HCT116 (cell line): ENCODE results near the gene LSAMP. TPM values are rescaled to one million over a fixed set of nuclear protein-coding genes. Genes with fewer than 3 reads are reported as not detected.

Source experiments
- ATAC-seq: fragments of 200-7000 bp; cut with Tn5 transposase; 2 replicates; pipeline ENCODE4 v1.9.1; 2020; ENCODE audit warnings: mild to moderate bottlenecking, moderate library complexity
- BruUV-seq: library from RNA; stranded (reverse); fragments of 400-500 nt; replicated peaks from 2 replicates; lab custom pipeline; 2021; lab: Mats Ljungman, UMichigan
- CTCF ChIA-PET: fragments of 300-600 bp; sonication (Branson Sonifier 250); formaldehyde crosslinking; loops from one replicate; lab custom pipeline; 2021; ENCODE audit warnings: antibody characterized with exemption; lab: Charles Lee
- POLR2A ChIA-PET: fragments of 300-600, 350-600 bp; sonication (Branson Sonifier 250); formaldehyde crosslinking; loops from one replicate; lab custom pipeline; 2021; ENCODE audit warnings: antibody characterized with exemption; lab: Charles Lee
- RAD21 ChIA-PET, 2 experiments: fragments of 300-600 bp; sonication (Branson Sonifier 250); formaldehyde crosslinking; loops; one replicate each; lab custom pipeline; 2023; ENCODE audit warnings: low total read pairs in 2 of 2; ENCODE audit not compliant: uncharacterized antibody in 2 of 2, unreplicated experiment in 2 of 2, low non-redundant PET in 1 of 2; lab: Charles Lee
- DNase-seq: peaks from one replicate; pipeline ENCODE4 v3.0.0-alpha.2; 2010; ENCODE audit warnings: low read depth, low spot score
- H2AFZ ChIP-seq: fragments of 200-600 bp; shearing (Covaris generic), sonication (generic); 2 replicates; pipeline ENCODE4 v1.6.1; 2017; ENCODE audit warnings: low read depth, mixed run types, mixed read lengths, antibody characterized with exemption, low read length; ENCODE audit not compliant: poor library complexity, severe bottlenecking
- H3K27ac ChIP-seq: 2 replicates; pipeline ENCODE4 v1.5.1; 2012; ENCODE audit warnings: low read depth, low read length
- H3K27me3 ChIP-seq: fragments of 200-600 bp; sonication (generic); 2 replicates; pipeline ENCODE4 v1.6.1; 2016; ENCODE audit warnings: mixed run types, low read length, mixed read lengths; ENCODE audit not compliant: insufficient read depth
- H3K36me3 ChIP-seq, 2 experiments: fragments of 200-500 bp in 1 of 2; fragments of 200-600 bp in 1 of 2; sonication (Bioruptor generic) in 1 of 2; sonication (generic) in 1 of 2; 2 replicates each; pipeline versions ENCODE4 v1.5.1 to v1.6.1; 2014 to 2016; ENCODE audit warnings: low read length in 2 of 2, inconsistent platforms in 1 of 2, mixed read lengths in 1 of 2, mixed run types in 1 of 2; ENCODE audit not compliant: insufficient read depth in 2 of 2, control insufficient read depth in 1 of 2
- H3K4me1 ChIP-seq, 2 experiments: fragments of 200-600 bp in 1 of 2; sonication (generic) in 1 of 2; 2 replicates each; pipeline versions ENCODE4 v1.5.1 to v1.6.1; 2012 to 2017; ENCODE audit warnings: low read length in 2 of 2, inconsistent platforms in 1 of 2, mild to moderate bottlenecking in 1 of 2, mixed read lengths in 1 of 2, mixed run types in 1 of 2, moderate library complexity in 1 of 2; ENCODE audit not compliant: insufficient read depth in 2 of 2, control insufficient read depth in 1 of 2
- H3K4me2 ChIP-seq: fragments of 200-600 bp; sonication (generic); 2 replicates; pipeline ENCODE4 v1.6.1; 2017; ENCODE audit warnings: mixed run types, low read length, mixed read lengths
- H3K4me3 ChIP-seq, 2 experiments: fragments of 200-600 bp in 1 of 2; sonication (generic) in 1 of 2; replicated peaks in 1 of 2; 2 replicates each; pipeline ENCODE4 v1.5.1; 2011 to 2016; ENCODE audit warnings: low read length in 2 of 2, control low read depth in 1 of 2, low read depth in 1 of 2, mild to moderate bottlenecking in 1 of 2, mixed read lengths in 1 of 2, mixed run types in 1 of 2
- H3K79me2 ChIP-seq: fragments of 200-600 bp; sonication (generic); 2 replicates; pipeline ENCODE4 v1.6.1; 2017; ENCODE audit warnings: mild to moderate bottlenecking, mixed run types, low read length, moderate library complexity, mixed read lengths; ENCODE audit not compliant: insufficient read depth
- H3K9ac ChIP-seq: fragments of 200-600 bp; sonication (generic); 2 replicates; pipeline ENCODE4 v1.6.1; 2016; ENCODE audit warnings: low read length, mixed read lengths
- H3K9me2 ChIP-seq: fragments of 200-600 bp; sonication (generic), shearing (Covaris generic); 2 replicates; pipeline ENCODE4 v1.6.1; 2017; ENCODE audit warnings: mixed run types, mild to moderate bottlenecking, moderate library complexity; ENCODE audit not compliant: insufficient read depth
- H3K9me3 ChIP-seq, 2 experiments: fragments of 200-500 bp in 1 of 2; fragments of 200-600 bp in 1 of 2; sonication (Bioruptor generic) in 1 of 2; sonication (generic) in 1 of 2; 2 replicates each; pipeline ENCODE4 v1.6.1; 2014 to 2017; ENCODE audit warnings: low read length in 2 of 2, mixed read lengths in 2 of 2, inconsistent platforms in 1 of 2, low read depth in 1 of 2, mild to moderate bottlenecking in 1 of 2, mixed run types in 1 of 2, moderate library complexity in 1 of 2; ENCODE audit not compliant: control insufficient read depth in 1 of 2, insufficient read depth in 1 of 2
- H4K20me1 ChIP-seq: fragments of 200-600 bp; sonication (generic), shearing (Covaris generic); 2 replicates; pipeline ENCODE4 v1.6.1; 2017; ENCODE audit warnings: mixed run types, mild to moderate bottlenecking, moderate library complexity; ENCODE audit not compliant: insufficient read depth
- CTCF ChIP-seq, 3 experiments: fragments of 200-600 bp in 1 of 3; sonication (generic) in 1 of 3; IDR thresholded peaks in 2 of 3; conservative IDR thresholded peaks in 1 of 3; 2 replicates each; pipeline ENCODE4 v1.5.1; 2012 to 2017; ENCODE audit warnings: low read depth in 2 of 3, low read length in 2 of 3, antibody characterized with exemption in 1 of 3, borderline replicate concordance in 1 of 3, control low read depth in 1 of 3, mild to moderate bottlenecking in 1 of 3, mixed read lengths in 1 of 3, mixed run types in 1 of 3, moderate library complexity in 1 of 3; ENCODE audit not compliant: insufficient read depth in 1 of 3
- EGR1 ChIP-seq: IDR thresholded peaks from 2 replicates; pipeline ENCODE4 v1.6.1; 2012; ENCODE audit warnings: low read depth
- ELF1 ChIP-seq: IDR thresholded peaks from 2 replicates; pipeline ENCODE4 v1.6.1; 2012; ENCODE audit warnings: low read depth, borderline replicate concordance
- MAX ChIP-seq: IDR thresholded peaks from 2 replicates; pipeline ENCODE4 v1.6.1; 2012
- POLR2A ChIP-seq: IDR thresholded peaks from 2 replicates; pipeline ENCODE4 v1.7.0; 2011; ENCODE audit warnings: borderline replicate concordance; ENCODE audit not compliant: insufficient read depth, insufficient read length; ENCODE audit errors: extremely low read depth
- POLR2AphosphoS5 ChIP-seq: IDR thresholded peaks from 2 replicates; pipeline ENCODE4 v1.6.1; 2011; ENCODE audit warnings: mild to moderate bottlenecking, low read depth, low read length, moderate library complexity
- SIN3A ChIP-seq: IDR thresholded peaks from 2 replicates; pipeline ENCODE4 v1.6.1; 2012; ENCODE audit warnings: low read depth
- SP1 ChIP-seq: IDR thresholded peaks from 2 replicates; pipeline ENCODE4 v1.6.1; 2012; ENCODE audit warnings: low read depth
- SRF ChIP-seq: IDR thresholded peaks from 2 replicates; pipeline ENCODE4 v1.6.1; 2012; ENCODE audit warnings: low read depth
- YY1 ChIP-seq: IDR thresholded peaks from 2 replicates; pipeline ENCODE4 v1.6.1; 2011; ENCODE audit warnings: low read length, low read depth, moderate library complexity, mild to moderate bottlenecking; ENCODE audit not compliant: insufficient replicate concordance; ENCODE audit errors: extremely low read depth
- intact Hi-C: fragments of 100-400 bp; cut with micrococcal nuclease; formaldehyde crosslinking; loops from 2 replicates; pipeline ENCODE4 v1.10.0; 2022
- total RNA-seq: library from RNA; stranded (reverse); gene quantifications from one replicate; pipeline ENCODE4 v1.2.1, GENCODE V29; 2021; ENCODE audit not compliant: unreplicated experiment

LSAMP gene
- total RNA-seq, 1 experiment from 2014 or later, result 0.25 TPM

GRCh38 chr3:116356056-116356455 is 89.2 kb downstream of the LSAMP start:
- Histone ChIP-seq H3K27ac (no peak overlapping the region), H2AFZ (no peak overlapping the region), H3K36me3 (no peaks in the 10 kb centered on the region), H3K9ac (no peak overlapping the region), H3K27me3 (peaks cover under 1% of the 10 kb centered on the region; the same call in 1 of the 2 replicates), H3K4me1 (no peaks in the 10 kb centered on the region), H3K9me2 (no peaks in the 10 kb centered on the region), H4K20me1 (no peaks in the 10 kb centered on the region; the same call in 1 of the 2 replicates), H3K4me3 (no peak overlapping the region), H3K9me3 (no peaks in the 10 kb centered on the region), H3K79me2 (no peaks in the 10 kb centered on the region), H3K4me2 (no peak overlapping the region)
- ChIA-PET RAD21 (no interaction called here), POLR2A (no interaction called here), CTCF (no interaction called here)
- no peak for ATAC-seq
- no peak for DNase-seq
- intact Hi-C loops, result no loop called here
- no TSS peak for BruUV-seq
- no peak for TF ChIP-seq ELF1
- TF ChIP-seq YY1, result no peak
- TF ChIP-seq SIN3A, result no peak
- TF ChIP-seq SP1, result no peak
- TF ChIP-seq MAX, result no peak
- TF ChIP-seq CTCF (IDR thresholded peaks at IDR 0.05 in 2 of 3, conservative IDR thresholded peaks at IDR 0.05 in 1 of 3; ENCODE audit: borderline replicate concordance in 1 of 3, insufficient read depth in 1 of 3, low read depth in 2 of 3, low read length in 2 of 3), result no peak
- TF ChIP-seq POLR2A, result no peak
- no peak for TF ChIP-seq POLR2AphosphoS5
- TF ChIP-seq EGR1, result no peak
- no peak for TF ChIP-seq SRF
